Panc1 (cell line): ENCODE results near the gene IL24. TPM values are rescaled to one million over a fixed set of nuclear protein-coding genes. Genes with fewer than 3 reads are reported as not detected.

Source experiments
- ATAC-seq: fragments of 200-7000 bp; cut with Tn5 transposase; 2 replicates; pipeline ENCODE4 v1.9.1; 2020; ENCODE audit warnings: mild to moderate bottlenecking, moderate library complexity
- BruUV-seq: library from RNA; stranded (reverse); fragments of 400-500 nt; replicated peaks from 2 replicates; lab custom pipeline; 2021; lab: Mats Ljungman, UMichigan
- CTCF ChIA-PET: fragments of 300-600 bp; sonication (Branson Sonifier 250); formaldehyde crosslinking; loops from one replicate; lab custom pipeline; 2022; ENCODE audit warnings: antibody characterized with exemption; lab: Charles Lee
- POLR2A ChIA-PET: fragments of 300-600 bp; sonication (Branson Sonifier 250); formaldehyde crosslinking; loops from one replicate; lab custom pipeline; 2022; ENCODE audit warnings: antibody characterized with exemption; lab: Charles Lee
- DNase-seq: peaks from one replicate; pipeline ENCODE4 v3.0.0-alpha.2; 2010; ENCODE audit warnings: low read depth, low spot score
- H3K27ac ChIP-seq: 2 replicates; pipeline ENCODE4 v1.5.1; 2011; ENCODE audit warnings: mild to moderate bottlenecking, low read length, inconsistent platforms
- H3K27me3 ChIP-seq: fragments of 200-500 bp; sonication (Bioruptor generic); 2 replicates; pipeline ENCODE4 v1.6.0; 2014; ENCODE audit warnings: low read length, inconsistent platforms; ENCODE audit not compliant: control insufficient read depth, insufficient read depth
- H3K36me3 ChIP-seq: fragments of 200-500 bp; sonication (Bioruptor generic); 2 replicates; pipeline ENCODE4 v1.5.1; 2014; ENCODE audit warnings: inconsistent platforms, mild to moderate bottlenecking, low read length, moderate library complexity; ENCODE audit not compliant: control insufficient read depth, insufficient read depth
- H3K4me1 ChIP-seq: 2 replicates; pipeline ENCODE4 v1.5.1; 2011; ENCODE audit warnings: inconsistent platforms, mild to moderate bottlenecking, low read length, moderate library complexity; ENCODE audit not compliant: control insufficient read depth, insufficient read depth
- H3K4me3 ChIP-seq, 2 experiments: 2 replicates each; pipeline ENCODE4 v1.5.1; 2011 to 2012; ENCODE audit warnings: low read depth in 2 of 2, low read length in 2 of 2, mild to moderate bottlenecking in 2 of 2, inconsistent platforms in 1 of 2, moderate library complexity in 1 of 2
- H3K9me3 ChIP-seq: fragments of 200-500 bp; sonication (Bioruptor generic); 2 replicates; pipeline ENCODE4 v1.5.1; 2014; ENCODE audit warnings: low read depth, mild to moderate bottlenecking, inconsistent platforms, low read length, moderate library complexity; ENCODE audit not compliant: control insufficient read depth, insufficient read depth
- POLR2AphosphoS5 ChIP-seq: IDR thresholded peaks from 2 replicates; pipeline ENCODE4 v1.6.1; 2012; ENCODE audit warnings: mild to moderate bottlenecking, low read depth, low read length, moderate library complexity
- SIN3A ChIP-seq: IDR thresholded peaks from 2 replicates; pipeline ENCODE4 v1.6.1; 2012; ENCODE audit warnings: low read depth, mild to moderate bottlenecking, low read length, moderate library complexity, borderline replicate concordance; ENCODE audit not compliant: insufficient read depth
- TCF7L2 ChIP-seq: IDR thresholded peaks from 2 replicates; pipeline ENCODE4 v1.6.1; 2011; ENCODE audit warnings: mild to moderate bottlenecking, low read depth, low read length, inconsistent platforms
- in situ Hi-C: cut with HindIII; loops from 2 replicates; pipeline ENCODE4 v1.10.0; 2016; ENCODE audit warnings: low sequenced_read_pairs, low pct_unique_long_range_greater_than_20kb
- intact Hi-C: fragments of 100-400 bp; cut with micrococcal nuclease; formaldehyde crosslinking; loops from one replicate; pipeline ENCODE4 v1.10.0; 2022; ENCODE audit not compliant: unreplicated experiment
- total RNA-seq: library from RNA; stranded (reverse); gene quantifications from one replicate; pipeline ENCODE4 v1.2.1, GENCODE V29; 2021; ENCODE audit not compliant: unreplicated experiment
- TF ChIP-seq, protein P1 (sequence below): fragments of 450-650 bp; IDR thresholded peaks from 2 replicates; pipeline ENCODE4 v1.5.1; 2017; ENCODE audit warnings: mild to moderate bottlenecking
- TF ChIP-seq, protein P2 (sequence below), 2 experiments: IDR thresholded peaks; 2 replicates each; pipeline ENCODE4 v1.6.1; 2011 to 2012; ENCODE audit warnings: low read depth in 2 of 2, control low read depth in 1 of 2, low read length in 1 of 2, mild to moderate bottlenecking in 1 of 2, moderate library complexity in 1 of 2; ENCODE audit not compliant: insufficient read depth in 1 of 2

IL24 gene
- total RNA-seq, 1 experiment from 2014 or later = not detected

- Histone ChIP-seq H3K4me3 (no peak overlapping the region), H3K27ac (no peak overlapping the region), H3K9me3 (no peaks in the 10 kb centered on the region), H3K4me1 (no peaks in the 10 kb centered on the region), H3K27me3 (no peaks in the 10 kb centered on the region), H3K36me3 (no peaks in the 10 kb centered on the region)
- ChIA-PET CTCF (no interaction called here), POLR2A (no interaction called here)
- TF ChIP-seq, protein P1, sequence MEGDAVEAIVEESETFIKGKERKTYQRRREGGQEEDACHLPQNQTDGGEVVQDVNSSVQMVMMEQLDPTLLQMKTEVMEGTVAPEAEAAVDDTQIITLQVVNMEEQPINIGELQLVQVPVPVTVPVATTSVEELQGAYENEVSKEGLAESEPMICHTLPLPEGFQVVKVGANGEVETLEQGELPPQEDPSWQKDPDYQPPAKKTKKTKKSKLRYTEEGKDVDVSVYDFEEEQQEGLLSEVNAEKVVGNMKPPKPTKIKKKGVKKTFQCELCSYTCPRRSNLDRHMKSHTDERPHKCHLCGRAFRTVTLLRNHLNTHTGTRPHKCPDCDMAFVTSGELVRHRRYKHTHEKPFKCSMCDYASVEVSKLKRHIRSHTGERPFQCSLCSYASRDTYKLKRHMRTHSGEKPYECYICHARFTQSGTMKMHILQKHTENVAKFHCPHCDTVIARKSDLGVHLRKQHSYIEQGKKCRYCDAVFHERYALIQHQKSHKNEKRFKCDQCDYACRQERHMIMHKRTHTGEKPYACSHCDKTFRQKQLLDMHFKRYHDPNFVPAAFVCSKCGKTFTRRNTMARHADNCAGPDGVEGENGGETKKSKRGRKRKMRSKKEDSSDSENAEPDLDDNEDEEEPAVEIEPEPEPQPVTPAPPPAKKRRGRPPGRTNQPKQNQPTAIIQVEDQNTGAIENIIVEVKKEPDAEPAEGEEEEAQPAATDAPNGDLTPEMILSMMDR = no peak
- no peak for TF ChIP-seq POLR2AphosphoS5
- no peak for TF ChIP-seq TCF7L2
- TF ChIP-seq SIN3A = no peak
- TF ChIP-seq, protein P2, sequence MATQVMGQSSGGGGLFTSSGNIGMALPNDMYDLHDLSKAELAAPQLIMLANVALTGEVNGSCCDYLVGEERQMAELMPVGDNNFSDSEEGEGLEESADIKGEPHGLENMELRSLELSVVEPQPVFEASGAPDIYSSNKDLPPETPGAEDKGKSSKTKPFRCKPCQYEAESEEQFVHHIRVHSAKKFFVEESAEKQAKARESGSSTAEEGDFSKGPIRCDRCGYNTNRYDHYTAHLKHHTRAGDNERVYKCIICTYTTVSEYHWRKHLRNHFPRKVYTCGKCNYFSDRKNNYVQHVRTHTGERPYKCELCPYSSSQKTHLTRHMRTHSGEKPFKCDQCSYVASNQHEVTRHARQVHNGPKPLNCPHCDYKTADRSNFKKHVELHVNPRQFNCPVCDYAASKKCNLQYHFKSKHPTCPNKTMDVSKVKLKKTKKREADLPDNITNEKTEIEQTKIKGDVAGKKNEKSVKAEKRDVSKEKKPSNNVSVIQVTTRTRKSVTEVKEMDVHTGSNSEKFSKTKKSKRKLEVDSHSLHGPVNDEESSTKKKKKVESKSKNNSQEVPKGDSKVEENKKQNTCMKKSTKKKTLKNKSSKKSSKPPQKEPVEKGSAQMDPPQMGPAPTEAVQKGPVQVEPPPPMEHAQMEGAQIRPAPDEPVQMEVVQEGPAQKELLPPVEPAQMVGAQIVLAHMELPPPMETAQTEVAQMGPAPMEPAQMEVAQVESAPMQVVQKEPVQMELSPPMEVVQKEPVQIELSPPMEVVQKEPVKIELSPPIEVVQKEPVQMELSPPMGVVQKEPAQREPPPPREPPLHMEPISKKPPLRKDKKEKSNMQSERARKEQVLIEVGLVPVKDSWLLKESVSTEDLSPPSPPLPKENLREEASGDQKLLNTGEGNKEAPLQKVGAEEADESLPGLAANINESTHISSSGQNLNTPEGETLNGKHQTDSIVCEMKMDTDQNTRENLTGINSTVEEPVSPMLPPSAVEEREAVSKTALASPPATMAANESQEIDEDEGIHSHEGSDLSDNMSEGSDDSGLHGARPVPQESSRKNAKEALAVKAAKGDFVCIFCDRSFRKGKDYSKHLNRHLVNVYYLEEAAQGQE (IDR thresholded peaks at IDR 0.05; ENCODE audit: insufficient read depth in 1 of 2, low read depth in 2 of 2, low read length in 1 of 2) = no peak
- ATAC-seq = no peak
- no peak for DNase-seq
- intact Hi-C loops (no loop called here), in situ Hi-C loops (no loop called here)
- no TSS peak for BruUV-seq
Measured at GRCh38 chr1:206930210-206930798, 33.1 kb downstream of the IL24 start.

- ATAC-seq (0 out of 2 replicates have a peak, but pooled peaks have one; percentile 26), DNase-seq (no peak)
- CTCF ChIA-PET = interaction anchor here (0.6 kb wide), 1 partner anchor 231 kb away, joined by 3 read pairs; no protein-coding TSS in a partner anchor
- BruUV-seq = no TSS peak
- H3K27ac ChIP-seq = no peak overlapping the region
- no peaks in the 10 kb centered on the region for H3K4me1 ChIP-seq
- H3K36me3 ChIP-seq = no peaks in the 10 kb centered on the region
- POLR2A ChIA-PET = no interaction called here
- no peaks in the 10 kb centered on the region for H3K9me3 ChIP-seq
- no peak overlapping the region for H3K4me3 ChIP-seq
- H3K27me3 ChIP-seq = no peaks in the 10 kb centered on the region
- in situ Hi-C loops = no loop called here
- TF ChIP-seq, protein P1 = no peak
- TF ChIP-seq POLR2AphosphoS5 = no peak
- no peak for TF ChIP-seq SIN3A
- TF ChIP-seq TCF7L2 = no peak
- TF ChIP-seq, protein P2 (IDR thresholded peaks at IDR 0.05; ENCODE audit: insufficient read depth in 1 of 2, low read depth in 2 of 2, low read length in 1 of 2) = no peak
- intact Hi-C loops = no loop called here
Measured at GRCh38 chr1:206931709-206932108, 34.5 kb downstream of the IL24 start.
